ENCODE measurements around the gene ZNRF2. TPM values are rescaled to one million over a fixed set of nuclear protein-coding genes. Genes with fewer than 3 reads are reported as not detected.

ZNRF2 gene
- total and polyA plus RNA-seq, 9 donors, result 7.2 to 12.1 (median 9.6) TPM

DNA sequence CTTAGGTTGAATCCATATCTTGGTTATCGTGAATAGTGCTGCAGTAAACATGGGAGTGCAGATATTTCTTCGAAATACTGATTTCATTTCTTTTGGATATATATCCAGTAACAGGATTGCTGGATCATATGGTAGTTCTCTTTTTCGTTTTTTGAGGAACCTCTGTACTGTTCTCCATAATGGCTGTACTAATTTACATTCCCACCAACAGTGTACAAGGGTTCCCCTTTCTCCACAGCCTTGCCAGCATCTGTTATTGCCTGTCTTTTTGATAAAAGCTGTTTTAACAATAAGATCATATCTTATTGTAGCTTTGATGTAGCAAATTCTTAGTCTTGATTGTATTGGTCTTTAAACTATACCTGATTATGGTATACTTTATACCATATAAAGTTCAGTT is 45.3 kb downstream of the ZNRF2 start:
- no peak overlapping the region for H3K27ac ChIP-seq (ENCODE audit: low read length)
- no peaks in the 10 kb centered on the region for H3K4me1 ChIP-seq (ENCODE audit: control insufficient read depth, insufficient read depth, low read length)
- WGBS (ENCODE audit: insufficient coverage), result no CpG with 5 or more reads among the region's 3 CpGs
- no peaks in the 10 kb centered on the region for H3K36me3 ChIP-seq (ENCODE audit: control insufficient read depth, insufficient read depth, low read length)
- no peaks in the 10 kb centered on the region for H3K27me3 ChIP-seq (ENCODE audit: control insufficient read depth, insufficient read depth, low read length)
- peak; percentile 7 for DNase-seq
- H3K9me3 ChIP-seq (replicated peaks; ENCODE audit: control insufficient read depth, low read depth, low read length), result no peaks in the 10 kb centered on the region
- no peak overlapping the region for H3K4me3 ChIP-seq (ENCODE audit: low read length)

DNA sequence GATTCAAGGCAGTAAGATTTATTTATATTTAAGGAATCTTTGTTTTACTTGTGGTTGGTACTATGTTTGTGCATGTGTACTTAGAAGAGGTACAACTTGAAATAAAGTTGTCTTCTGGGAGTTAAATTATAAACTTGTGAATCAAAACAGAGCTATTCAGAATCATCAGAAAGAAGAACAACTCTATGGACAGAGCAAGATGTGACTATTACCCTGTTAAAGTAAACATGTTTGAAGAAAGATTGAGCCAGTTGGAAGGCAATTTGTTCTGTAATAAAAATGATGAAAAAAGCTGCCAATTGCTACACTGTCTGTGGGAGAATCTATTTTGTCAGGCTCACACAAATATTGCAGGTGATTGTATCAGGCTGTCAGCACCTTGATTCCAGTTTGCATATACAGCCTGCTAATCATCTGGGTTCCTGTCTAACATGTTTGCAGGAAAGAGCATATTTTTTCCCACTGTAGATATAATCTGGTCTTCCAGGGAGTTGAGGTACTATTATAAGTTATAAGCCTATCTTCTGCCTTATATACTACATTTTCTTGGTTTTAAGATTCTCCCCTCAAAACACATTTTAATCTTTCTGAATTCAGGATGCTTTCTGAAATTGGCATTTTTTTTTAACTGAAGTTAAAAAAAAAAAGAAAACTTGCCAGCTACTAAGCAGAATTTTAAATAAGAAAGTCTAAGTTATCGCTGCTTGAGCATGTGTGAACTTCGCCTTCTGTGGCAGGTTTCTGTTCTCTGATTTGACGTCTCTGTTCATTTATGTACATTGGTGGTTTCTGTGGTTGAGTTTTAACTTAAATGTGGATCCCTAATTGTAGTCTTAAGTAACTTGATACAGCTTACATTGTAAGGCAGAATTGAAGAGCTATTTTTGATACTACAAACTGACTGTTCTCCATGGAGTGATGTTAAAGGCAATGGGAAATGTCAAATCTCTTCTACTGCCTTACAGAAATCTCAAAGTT is 46.0 kb downstream of the ZNRF2 start:
- Histone ChIP-seq H3K4me1 (ENCODE audit: control insufficient read depth, insufficient read depth, low read length) (no peaks in the 10 kb centered on the region), H3K27me3 (ENCODE audit: control insufficient read depth, insufficient read depth, low read length) (no peaks in the 10 kb centered on the region), H3K27ac (ENCODE audit: low read length) (no peak overlapping the region), H3K4me3 (ENCODE audit: low read length) (no peak overlapping the region), H3K9me3 (replicated peaks; ENCODE audit: control insufficient read depth, low read depth, low read length) (no peaks in the 10 kb centered on the region), H3K36me3 (ENCODE audit: control insufficient read depth, insufficient read depth, low read length) (no peaks in the 10 kb centered on the region)
- WGBS (ENCODE audit: insufficient coverage), result 67% methylated on average over 2 of the region's 3 CpGs
- peak; percentile 16 for DNase-seq

DNA sequence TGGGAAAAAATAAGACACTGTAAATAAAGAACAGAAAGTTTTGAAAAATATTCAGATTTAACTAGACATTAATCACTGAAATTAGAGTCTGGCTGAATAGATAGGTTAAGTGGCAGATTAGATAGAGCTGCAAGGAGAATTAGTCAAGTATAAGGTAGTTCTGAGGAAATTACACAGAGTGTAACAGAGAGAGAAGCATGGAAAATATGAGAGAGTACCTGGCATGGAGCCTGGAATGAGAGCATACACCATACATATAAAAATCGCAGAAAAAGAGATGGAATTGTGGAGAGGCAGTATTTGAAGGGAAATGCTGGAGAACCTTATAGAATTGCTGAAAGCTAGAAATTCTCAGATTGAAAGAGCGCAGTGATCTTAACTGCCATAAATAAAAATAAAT is 46.9 kb downstream of the ZNRF2 start:
- Histone ChIP-seq H3K27me3 (ENCODE audit: control insufficient read depth, insufficient read depth, low read length) (no peaks in the 10 kb centered on the region), H3K27ac (ENCODE audit: low read length) (no peak overlapping the region), H3K4me3 (ENCODE audit: low read length) (no peak overlapping the region), H3K9me3 (replicated peaks; ENCODE audit: control insufficient read depth, low read depth, low read length) (no peaks in the 10 kb centered on the region), H3K4me1 (ENCODE audit: control insufficient read depth, insufficient read depth, low read length) (no peaks in the 10 kb centered on the region), H3K36me3 (ENCODE audit: control insufficient read depth, insufficient read depth, low read length) (no peaks in the 10 kb centered on the region)
- WGBS (ENCODE audit: insufficient coverage), result no CpG with 5 or more reads among the region's 2 CpGs
- DNase-seq, result peak; percentile 50

DNA sequence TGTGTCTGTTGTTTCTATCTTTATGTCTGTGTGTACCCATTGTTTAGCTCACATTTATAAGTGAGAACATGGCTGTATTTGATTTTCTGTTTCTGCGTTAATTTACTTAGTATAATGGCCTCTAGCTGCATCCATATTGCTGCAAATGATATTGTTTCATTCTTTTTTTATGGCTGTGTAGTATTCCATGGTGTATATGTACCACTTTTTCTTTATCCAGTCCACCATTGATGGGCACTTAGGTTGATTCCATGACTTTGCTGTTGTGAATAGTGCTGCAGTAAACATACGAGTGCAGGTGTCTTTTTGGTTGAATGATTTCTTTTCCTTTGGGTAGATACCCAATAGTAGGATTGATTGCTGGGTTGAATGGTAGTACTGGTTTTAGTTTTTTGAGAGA is 48.2 kb downstream of the ZNRF2 start:
- WGBS (ENCODE audit: insufficient coverage), result no CpG with 5 or more reads among the region's 2 CpGs
- Histone ChIP-seq H3K4me3 (ENCODE audit: low read length) (no peak overlapping the region), H3K27me3 (ENCODE audit: control insufficient read depth, insufficient read depth, low read length) (no peaks in the 10 kb centered on the region), H3K9me3 (replicated peaks; ENCODE audit: control insufficient read depth, low read depth, low read length) (no peaks in the 10 kb centered on the region), H3K36me3 (ENCODE audit: control insufficient read depth, insufficient read depth, low read length) (no peaks in the 10 kb centered on the region), H3K4me1 (ENCODE audit: control insufficient read depth, insufficient read depth, low read length) (no peaks in the 10 kb centered on the region), H3K27ac (ENCODE audit: low read length) (no peak overlapping the region)
- no peak for DNase-seq

DNA sequence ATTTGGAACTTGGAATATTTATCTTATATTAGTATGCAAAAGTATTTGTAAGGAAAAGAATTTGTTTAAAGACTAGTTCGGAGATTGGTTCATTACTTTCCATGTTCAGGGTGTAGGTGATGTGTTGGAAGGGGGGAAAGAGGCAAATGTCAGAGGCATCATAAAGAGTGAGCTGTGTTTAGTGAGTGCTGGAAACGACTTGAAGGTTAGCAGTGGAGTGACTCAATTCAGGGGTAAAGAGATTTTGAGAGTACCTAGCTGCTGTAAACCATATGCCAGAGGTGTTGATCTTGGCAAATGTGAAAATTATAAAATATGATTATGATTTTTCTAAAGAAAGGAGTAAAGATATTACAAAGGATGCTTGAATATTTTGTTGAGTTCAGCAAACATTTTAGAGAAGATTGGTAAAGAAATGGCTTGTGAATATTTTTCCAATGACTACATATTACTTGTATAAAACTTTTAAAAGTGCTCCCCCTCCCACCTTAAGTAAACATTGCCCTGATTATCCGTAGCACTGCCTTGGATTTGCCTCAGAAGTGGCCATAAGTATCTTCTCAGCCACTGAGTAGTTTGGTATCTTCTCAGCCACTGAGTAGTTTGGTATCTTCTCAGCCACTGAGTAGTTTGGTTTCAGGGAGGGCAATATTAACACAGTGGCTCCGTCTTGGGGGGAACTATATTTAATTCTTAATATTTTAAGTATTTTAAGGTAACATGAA is 51.5 kb downstream of the ZNRF2 start:
- Histone ChIP-seq H3K4me1 (ENCODE audit: control insufficient read depth, insufficient read depth, low read length) (no peaks in the 10 kb centered on the region), H3K4me3 (ENCODE audit: low read length) (no peak overlapping the region), H3K36me3 (ENCODE audit: control insufficient read depth, insufficient read depth, low read length) (no peaks in the 10 kb centered on the region), H3K9me3 (replicated peaks; ENCODE audit: control insufficient read depth, low read depth, low read length) (no peaks in the 10 kb centered on the region), H3K27me3 (ENCODE audit: control insufficient read depth, insufficient read depth, low read length) (no peaks in the 10 kb centered on the region), H3K27ac (ENCODE audit: low read length) (no peak overlapping the region)
- no peak for DNase-seq
- 18% methylated on average over 2 of the region's 4 CpGs for WGBS (ENCODE audit: insufficient coverage)

DNA sequence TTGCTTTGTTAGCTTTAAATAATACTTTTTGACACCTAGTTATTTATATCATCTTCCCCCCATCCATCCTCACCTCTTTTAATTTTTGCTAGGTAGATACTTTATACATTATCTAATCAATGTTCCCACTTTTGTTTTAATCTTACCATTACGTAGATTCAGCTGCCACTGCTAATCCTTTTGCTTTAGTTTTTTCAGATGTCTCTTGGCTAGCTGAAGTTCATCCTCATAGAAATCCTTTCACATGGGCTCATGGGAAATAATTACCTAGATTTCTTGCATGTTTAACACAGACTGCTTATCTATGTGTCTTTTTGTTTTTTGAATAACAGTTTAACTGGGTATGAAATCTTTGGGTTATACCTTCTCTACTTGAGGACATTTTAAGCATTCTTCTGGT is 60.1 kb downstream of the ZNRF2 start:
- Histone ChIP-seq H3K27ac (ENCODE audit: low read length) (no peak overlapping the region), H3K27me3 (ENCODE audit: control insufficient read depth, insufficient read depth, low read length) (no peaks in the 10 kb centered on the region), H3K9me3 (replicated peaks; ENCODE audit: control insufficient read depth, low read depth, low read length) (no peaks in the 10 kb centered on the region), H3K4me1 (ENCODE audit: control insufficient read depth, insufficient read depth, low read length) (no peaks in the 10 kb centered on the region), H3K36me3 (ENCODE audit: control insufficient read depth, insufficient read depth, low read length) (no peaks in the 10 kb centered on the region), H3K4me3 (ENCODE audit: low read length) (no peak overlapping the region)
- no CpG with 5 or more reads among the region's 1 CpG for WGBS (ENCODE audit: insufficient coverage)
- no peak for DNase-seq

DNA sequence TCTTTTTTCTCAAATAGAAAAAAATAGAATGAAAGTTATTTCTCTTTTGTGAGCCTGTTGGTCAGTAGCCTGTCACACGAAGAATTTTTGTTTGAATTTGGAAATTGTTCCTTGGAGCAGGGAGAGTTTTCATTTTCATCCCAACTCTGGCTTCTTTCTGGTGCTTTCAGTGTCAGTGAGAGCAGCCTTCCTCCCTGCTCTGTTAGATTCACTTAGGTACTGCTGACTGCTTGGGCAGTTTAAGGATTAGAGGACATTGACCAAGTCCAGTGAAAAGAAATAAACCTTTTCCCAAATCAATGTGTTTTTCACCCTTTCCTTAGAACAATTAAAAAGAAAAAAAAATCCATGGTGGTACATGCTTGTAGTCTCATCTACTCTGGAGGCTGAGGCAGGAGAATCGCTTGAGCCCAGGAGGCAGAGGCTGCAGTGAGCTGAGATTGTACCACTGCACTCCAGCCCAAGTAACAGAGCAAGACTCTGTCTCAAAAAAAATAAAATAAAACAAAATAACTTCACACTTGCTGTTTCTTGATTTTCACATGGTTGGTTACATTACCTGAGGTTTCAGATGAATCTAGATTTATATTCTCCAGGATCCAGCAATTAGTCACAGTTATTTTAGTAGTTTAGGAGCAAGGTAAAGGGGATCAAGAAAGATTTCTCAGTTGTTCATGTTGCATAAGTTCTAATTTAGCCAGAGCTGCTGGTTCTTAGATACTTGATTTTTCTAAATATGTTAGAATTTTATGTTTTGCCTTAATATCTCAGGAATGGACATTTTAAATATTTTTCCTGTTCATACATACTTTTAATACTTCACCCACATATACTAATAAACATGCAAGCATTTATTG is 63.1 kb downstream of the ZNRF2 start:
- Histone ChIP-seq H3K27me3 (ENCODE audit: control insufficient read depth, insufficient read depth, low read length) (no peaks in the 10 kb centered on the region), H3K4me3 (ENCODE audit: low read length) (no peak overlapping the region), H3K9me3 (replicated peaks; ENCODE audit: control insufficient read depth, low read depth, low read length) (no peaks in the 10 kb centered on the region), H3K27ac (ENCODE audit: low read length) (no peak overlapping the region), H3K36me3 (ENCODE audit: control insufficient read depth, insufficient read depth, low read length) (no peaks in the 10 kb centered on the region), H3K4me1 (ENCODE audit: control insufficient read depth, insufficient read depth, low read length) (no peaks in the 10 kb centered on the region)
- WGBS (ENCODE audit: insufficient coverage), result no CpG with 5 or more reads among the region's 2 CpGs
- no peak for DNase-seq

DNA sequence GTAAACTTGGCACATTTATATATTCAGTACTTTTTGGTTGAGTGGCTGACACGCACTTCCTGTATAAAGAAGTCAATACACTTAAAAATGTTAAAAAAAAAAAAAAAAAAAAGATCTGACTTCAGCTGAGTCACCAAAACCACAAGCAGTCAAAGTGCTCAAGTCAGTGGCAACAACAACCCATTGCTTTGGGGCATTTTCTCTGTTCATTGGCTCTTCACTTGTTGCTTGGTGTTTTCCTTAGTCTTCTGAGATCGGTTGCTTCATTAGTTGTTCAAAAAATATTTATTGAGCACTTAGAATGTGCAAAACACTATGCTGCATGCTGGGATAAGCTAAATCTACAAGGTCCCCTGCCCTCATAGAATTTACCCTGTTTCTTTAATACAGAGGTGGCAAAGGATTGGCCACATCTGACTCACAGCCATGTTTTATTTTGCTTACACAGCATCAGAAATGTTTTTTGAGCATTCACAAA is 63.7 kb downstream of the ZNRF2 start:
- H3K4me1 ChIP-seq (ENCODE audit: control insufficient read depth, insufficient read depth, low read length), result no peaks in the 10 kb centered on the region
- WGBS (ENCODE audit: insufficient coverage), result no CpG with 5 or more reads among the region's 2 CpGs
- H3K36me3 ChIP-seq (ENCODE audit: control insufficient read depth, insufficient read depth, low read length), result no peaks in the 10 kb centered on the region
- DNase-seq, result peak; percentile 18
- no peak overlapping the region for H3K27ac ChIP-seq (ENCODE audit: low read length)
- H3K27me3 ChIP-seq (ENCODE audit: control insufficient read depth, insufficient read depth, low read length), result no peaks in the 10 kb centered on the region
- no peak overlapping the region for H3K4me3 ChIP-seq (ENCODE audit: low read length)
- no peaks in the 10 kb centered on the region for H3K9me3 ChIP-seq (replicated peaks; ENCODE audit: control insufficient read depth, low read depth, low read length)

DNA sequence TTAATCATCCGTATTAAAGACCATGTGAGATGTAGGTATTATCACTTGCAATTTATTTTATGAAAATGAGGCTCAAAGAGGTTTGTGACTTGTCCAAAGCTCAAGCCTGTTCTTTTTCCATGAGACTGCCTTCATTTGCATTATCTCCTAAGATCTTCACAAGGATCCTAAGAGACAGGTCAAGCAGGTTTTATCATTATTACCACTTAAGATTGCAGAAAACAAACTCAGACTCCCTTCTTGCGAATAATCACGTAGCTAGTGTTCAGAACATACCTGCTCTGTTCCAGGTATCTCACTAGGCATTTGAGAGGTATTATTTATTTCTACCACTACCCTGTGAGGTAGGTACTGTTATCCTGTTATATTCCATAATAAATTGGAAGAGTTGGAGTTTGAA is 64.8 kb downstream of the ZNRF2 start:
- Histone ChIP-seq H3K4me1 (ENCODE audit: control insufficient read depth, insufficient read depth, low read length) (no peaks in the 10 kb centered on the region), H3K27ac (ENCODE audit: low read length) (no peak overlapping the region), H3K9me3 (replicated peaks; ENCODE audit: control insufficient read depth, low read depth, low read length) (no peaks in the 10 kb centered on the region), H3K4me3 (ENCODE audit: low read length) (no peak overlapping the region), H3K36me3 (ENCODE audit: control insufficient read depth, insufficient read depth, low read length) (no peaks in the 10 kb centered on the region), H3K27me3 (ENCODE audit: control insufficient read depth, insufficient read depth, low read length) (no peaks in the 10 kb centered on the region)
- WGBS (ENCODE audit: insufficient coverage), result no CpG with 5 or more reads among the region's 3 CpGs
- no peak for DNase-seq

DNA sequence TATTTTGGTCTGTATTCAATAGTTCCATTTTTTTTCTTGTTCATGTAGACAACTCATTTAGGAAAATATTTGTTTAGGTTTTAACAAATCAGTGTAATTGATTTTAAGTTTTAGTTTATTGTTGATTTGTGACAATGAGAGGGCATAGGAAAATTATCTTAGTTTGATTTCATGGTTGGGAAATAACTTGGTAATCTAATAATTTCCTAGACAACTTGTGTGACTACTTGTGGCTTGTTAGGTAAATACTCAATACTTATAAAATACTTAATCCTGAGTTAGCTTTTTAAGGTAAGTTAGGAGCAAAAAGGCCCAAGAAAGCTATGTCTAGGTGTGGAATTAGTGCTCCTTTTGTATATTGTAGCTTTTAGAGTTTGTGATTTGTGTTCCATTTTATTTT is 65.4 kb downstream of the ZNRF2 start:
- Histone ChIP-seq H3K4me1 (ENCODE audit: control insufficient read depth, insufficient read depth, low read length) (no peaks in the 10 kb centered on the region), H3K4me3 (ENCODE audit: low read length) (no peak overlapping the region), H3K9me3 (replicated peaks; ENCODE audit: control insufficient read depth, low read depth, low read length) (no peaks in the 10 kb centered on the region), H3K27ac (ENCODE audit: low read length) (no peak overlapping the region), H3K27me3 (ENCODE audit: control insufficient read depth, insufficient read depth, low read length) (no peaks in the 10 kb centered on the region), H3K36me3 (ENCODE audit: control insufficient read depth, insufficient read depth, low read length) (no peaks in the 10 kb centered on the region)
- DNase-seq, result no peak
